KBM-7 (cell line): ENCODE data around the gene HS6ST2.
"Not testable (repeated sequence)": the region's sequence is repeated elsewhere in the genome, so short reads cannot be mapped to it uniquely, and the experiment has no call there.

ENCODE experiments used
- DNase-seq: peaks from one replicate; pipeline ENCODE4 v3.0.0-alpha.2; 2015
- in situ Hi-C: fragments of 300-500 bp; cut with MboI; formaldehyde crosslinking; loops from 2 replicates; pipeline ENCODE4 v1.14.3; 2020; ENCODE audit warnings: low sequenced_read_pairs, low pct_unique_long_range_greater_than_20kb, mixed read lengths

Gene HS6ST2

GRCh38 chrX:132948648-132949260 is 9.7 kb downstream of the HS6ST2 start:
- in situ Hi-C loops = no loop called here
- DNase-seq = peak; percentile 5

GRCh38 chrX:132945055-132945599 is 13.3 kb downstream of the HS6ST2 start:
- DNase-seq, in situ Hi-C loops: not testable (repeated sequence)

- in situ Hi-C loops = no loop called here
- no peak for DNase-seq
Observed at GRCh38 chrX:132940727-132941327, 17.6 kb downstream of the HS6ST2 start.

DNA sequence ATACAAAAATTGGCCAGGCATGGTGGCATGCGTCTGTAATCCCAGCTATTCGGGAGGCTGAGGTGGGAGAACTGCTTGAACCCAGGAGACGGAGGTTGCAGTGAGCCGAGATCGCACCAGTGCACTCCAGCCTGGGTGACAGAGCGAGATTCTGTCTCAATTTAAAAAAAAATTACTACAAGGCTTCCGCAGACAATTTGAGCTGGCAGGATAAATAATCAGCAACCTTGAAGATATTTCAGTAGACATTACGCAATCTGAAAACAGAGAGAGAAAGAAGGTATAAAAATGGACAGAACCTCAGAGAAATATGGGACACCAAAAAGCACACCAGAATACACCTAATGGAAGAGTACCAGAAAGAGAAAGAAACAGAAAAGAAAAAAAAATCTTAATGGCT is 25.3 kb downstream of the HS6ST2 start:
- in situ Hi-C loops = no loop called here
- no peak for DNase-seq

DNA sequence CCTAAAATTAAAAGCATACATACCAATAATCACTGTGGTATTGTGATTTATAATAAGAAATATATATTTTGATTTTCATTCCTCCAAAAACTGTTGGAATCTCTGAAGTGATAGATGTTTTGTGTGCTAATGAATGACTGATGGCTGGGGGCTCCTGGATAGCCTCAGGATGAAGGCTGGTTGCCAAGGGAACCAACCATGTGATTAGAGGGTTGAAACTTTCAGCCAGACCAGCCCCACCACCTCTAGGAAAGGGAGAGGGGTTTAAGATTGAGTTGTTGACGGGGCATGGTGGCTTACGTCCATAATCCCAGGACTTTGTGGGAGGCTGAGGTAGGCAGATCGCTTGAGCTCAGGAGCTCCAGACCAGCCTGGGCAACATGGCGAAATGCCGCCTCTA is 34.0 kb downstream of the HS6ST2 start:
- no peak for DNase-seq
- in situ Hi-C loops = no loop called here

DNA sequence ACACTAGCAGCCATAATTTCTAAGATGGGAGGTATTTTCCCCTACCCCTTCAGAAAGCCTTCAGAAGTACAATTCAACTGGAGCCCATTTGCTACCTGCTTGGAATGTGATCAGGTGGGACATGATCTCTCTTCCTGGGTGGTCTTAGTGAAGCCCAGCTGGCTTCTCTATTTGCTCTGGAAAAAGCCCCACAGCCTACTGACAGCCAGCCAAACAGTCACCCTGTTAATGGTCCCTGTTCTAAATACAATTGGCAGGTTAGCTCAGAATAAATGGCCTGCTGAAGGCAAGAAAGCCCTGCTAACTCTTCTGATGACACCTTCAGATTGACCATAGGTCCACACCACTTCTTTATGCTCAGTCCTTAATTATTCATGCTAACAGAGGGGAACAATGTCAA is 39.9 kb downstream of the HS6ST2 start:
- no peak for DNase-seq
- in situ Hi-C loops = no loop called here

DNA sequence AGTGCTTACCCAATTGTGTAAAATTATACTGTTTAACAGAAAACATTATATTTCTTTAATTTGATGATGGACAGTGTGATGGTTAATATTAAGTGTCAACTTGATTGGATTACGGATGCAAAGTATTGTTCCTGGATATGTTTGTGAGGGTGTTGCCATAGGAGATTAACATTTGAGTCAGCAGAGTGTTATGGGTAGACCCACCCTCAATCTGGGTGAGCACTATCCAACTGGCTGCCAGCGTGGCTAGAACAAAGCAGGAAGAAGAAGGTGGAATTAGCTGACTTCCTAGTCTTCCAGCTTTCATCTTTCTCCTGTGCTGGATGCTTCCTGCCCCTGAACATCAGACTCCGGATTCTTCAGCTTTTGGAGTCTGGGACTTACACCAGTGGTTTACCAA is 42.1 kb downstream of the HS6ST2 start:
- in situ Hi-C loops = no loop called here
- DNase-seq = no peak

- no peak for DNase-seq
- in situ Hi-C loops = no loop called here
Observed at GRCh38 chrX:132909643-132910042, 48.8 kb downstream of the HS6ST2 start.

GRCh38 chrX:132908891-132909290 is 49.5 kb downstream of the HS6ST2 start:
- in situ Hi-C loops = no loop called here
- DNase-seq = no peak

DNA sequence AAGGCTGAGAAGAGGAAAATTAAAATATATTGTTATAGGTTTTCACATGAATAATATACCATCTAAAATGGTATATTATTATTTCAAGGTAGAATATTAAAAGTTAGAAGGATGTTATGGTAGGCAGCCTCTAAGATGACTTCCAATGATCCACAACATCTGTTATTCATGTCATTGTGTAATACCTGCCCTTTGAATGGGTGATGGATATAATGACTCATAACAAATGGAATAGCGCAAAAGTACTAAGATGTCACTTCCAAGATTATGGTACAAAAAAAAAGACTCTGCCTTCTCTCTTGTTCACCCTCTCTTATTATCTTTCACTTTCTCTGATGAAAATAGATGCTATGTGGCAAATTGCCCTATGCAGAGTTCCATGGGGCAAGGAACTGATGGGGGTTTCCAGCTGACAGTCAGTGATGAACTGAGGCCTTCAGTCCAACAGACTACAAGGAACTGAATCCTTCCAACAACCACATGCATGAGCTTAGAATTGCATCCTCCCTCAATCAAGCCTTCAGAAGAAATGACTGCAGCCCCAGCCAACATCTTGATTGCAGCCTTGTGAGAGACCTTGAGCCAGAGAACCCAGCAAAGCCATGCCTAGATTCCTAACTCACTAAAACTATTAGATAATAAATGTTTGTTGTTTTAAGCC is 57.7 kb downstream of the HS6ST2 start:
- in situ Hi-C loops = no loop called here
- no peak for DNase-seq

DNA sequence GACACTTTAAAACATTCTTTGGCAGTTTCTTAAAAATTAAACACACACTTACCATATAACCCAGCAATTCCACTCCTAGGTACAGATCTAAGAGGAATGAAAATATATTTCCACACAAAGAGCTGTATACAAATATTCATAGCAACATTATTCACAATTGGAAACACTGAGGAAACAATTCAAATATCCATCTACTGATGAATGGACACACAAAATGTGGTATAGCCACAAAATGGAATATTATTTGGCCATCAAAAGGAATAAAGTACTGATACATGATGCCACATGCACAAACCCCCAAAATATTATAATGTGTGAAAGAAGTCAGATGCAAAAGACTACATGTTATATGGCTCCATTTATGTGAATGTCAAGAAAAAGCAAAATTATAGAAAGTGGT is 70.9 kb downstream of the HS6ST2 start:
- in situ Hi-C loops = no loop called here

DNA sequence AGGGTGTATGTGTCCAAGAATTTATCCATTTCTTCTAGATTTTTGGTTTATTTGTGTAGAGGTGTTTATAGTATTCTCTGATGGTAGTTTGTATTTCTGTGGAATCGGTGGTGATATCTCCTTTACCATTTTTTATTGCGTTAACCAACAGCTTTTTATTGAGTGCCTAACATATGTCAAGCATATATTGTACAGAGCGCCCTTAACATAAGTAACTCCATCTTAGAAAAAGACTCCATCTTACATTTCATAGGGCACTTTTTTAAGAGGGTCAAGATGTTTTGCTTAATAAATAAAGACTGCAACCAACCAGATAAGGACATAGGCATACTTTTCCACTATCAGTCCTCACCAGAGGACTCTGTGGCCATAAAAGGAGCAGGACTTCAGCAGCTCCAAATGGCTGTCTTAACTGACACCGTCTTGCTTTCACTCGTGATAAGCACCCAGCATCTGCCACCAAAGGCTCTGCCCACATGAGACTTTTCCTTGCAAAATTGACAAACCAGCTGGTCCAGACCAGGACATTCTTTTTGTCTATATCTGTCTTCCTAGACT is 75.0 kb downstream of the HS6ST2 start:
- in situ Hi-C loops = no loop called here
- DNase-seq = no peak

More for the DNA sequence above, 70.9 kb downstream of the HS6ST2 start:
- no peak for DNase-seq

DNA sequence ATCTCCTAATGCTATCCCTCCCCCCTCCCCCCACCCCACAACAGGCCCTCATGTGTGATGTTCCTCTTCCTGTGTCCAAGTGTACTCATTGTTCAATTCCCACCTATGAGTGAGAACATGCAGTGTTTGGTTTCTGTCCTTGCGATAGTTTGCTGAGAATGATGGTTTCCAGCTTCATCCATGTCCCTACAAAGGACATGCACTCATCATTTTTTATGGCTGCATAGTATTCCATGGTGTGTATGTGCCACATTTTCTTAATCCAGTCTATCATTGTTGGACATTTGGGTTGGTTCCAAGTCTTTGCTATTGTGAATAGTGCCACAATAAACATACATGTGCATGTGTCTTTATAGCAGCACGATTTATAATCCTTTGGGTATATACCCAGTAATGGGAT is 77.7 kb downstream of the HS6ST2 start:
- not testable (repeated sequence) for DNase-seq

GRCh38 chrX:132877954-132878536 is 80.4 kb downstream of the HS6ST2 start:
- DNase-seq = peak; percentile 45
- in situ Hi-C loops = no loop called here

More for the DNA sequence above, 77.7 kb downstream of the HS6ST2 start:
- in situ Hi-C loops = not testable (repeated sequence)

GRCh38 chrX:132876523-132877338 is 81.7 kb downstream of the HS6ST2 start:
- in situ Hi-C loops = no loop called here

DNA sequence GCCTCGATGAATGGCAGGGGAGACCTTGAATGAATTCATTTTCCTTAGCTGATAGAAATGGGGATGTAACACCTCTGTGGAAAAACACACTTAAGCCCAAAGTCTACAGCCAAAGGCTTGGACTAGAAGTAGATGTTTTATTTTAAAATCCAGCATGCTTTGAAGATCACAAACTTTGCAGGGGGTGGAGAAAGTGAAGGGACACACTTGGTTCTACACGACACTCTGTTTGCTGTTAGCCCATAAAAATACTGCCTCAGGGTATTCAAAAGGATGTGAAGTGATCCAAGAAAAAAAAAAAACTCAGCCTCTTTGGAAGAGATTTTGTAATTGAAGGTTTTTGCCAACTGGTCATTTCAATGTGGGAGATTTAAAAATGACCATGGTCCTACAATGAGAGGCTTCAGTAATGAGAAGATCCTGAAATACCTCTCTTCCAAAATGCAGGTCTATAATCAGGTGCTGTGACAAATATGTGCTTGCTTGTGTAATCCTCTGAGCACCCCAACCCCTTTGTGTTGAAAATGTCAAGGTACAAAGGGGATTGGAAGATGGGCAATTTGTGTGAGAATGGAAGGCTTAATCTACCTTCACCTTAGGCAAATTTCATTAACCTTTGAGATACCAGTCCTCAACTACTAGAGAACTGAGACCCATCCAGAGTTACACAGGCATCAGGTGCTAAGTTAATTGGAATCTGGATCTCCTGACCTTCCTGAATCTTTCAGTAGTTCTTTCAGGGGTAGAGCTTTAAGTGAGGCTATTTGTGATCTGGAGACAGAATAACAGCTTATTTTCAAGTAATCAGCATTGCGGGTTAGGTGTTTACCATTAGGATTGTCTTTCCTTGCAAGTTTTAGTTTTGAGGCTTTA is 82.5 kb downstream of the HS6ST2 start:
- no peak for DNase-seq
- in situ Hi-C loops = no loop called here

More at GRCh38 chrX:132876523-132877338, 81.7 kb downstream of the HS6ST2 start:
- no peak for DNase-seq

GRCh38 chrX:132862562-132862961 is 95.9 kb downstream of the HS6ST2 start:
- in situ Hi-C loops = no loop called here
- no peak for DNase-seq

DNA sequence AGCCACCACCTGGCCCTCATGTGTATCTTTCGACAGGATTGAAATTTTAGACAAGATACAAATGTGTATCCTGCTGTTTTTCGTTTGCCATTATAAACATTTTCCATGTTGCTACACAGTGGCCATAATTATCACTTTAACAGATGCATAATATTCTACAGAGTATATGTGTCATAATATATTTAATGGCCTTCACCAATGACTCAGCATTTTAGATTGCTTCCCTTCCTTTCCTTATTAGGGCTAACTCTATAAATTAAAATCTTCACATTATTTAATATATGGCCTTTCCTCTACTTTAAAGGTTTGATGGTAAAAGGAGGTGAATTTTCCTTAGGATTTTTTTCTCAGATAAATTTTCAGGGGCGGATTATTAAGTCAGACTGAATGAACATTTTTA is 97.4 kb downstream of the HS6ST2 start:
- DNase-seq = no peak
- in situ Hi-C loops = no loop called here
